PFSK-1 (cell line): ENCODE data around the gene NHSL2.

ENCODE experiments used
- FOXP2 ChIP-seq: optimal IDR thresholded peaks from 2 replicates; pipeline ENCODE3; 2011; ENCODE audit warnings: borderline replicate concordance, control low read depth, inconsistent platforms; ENCODE audit not compliant: insufficient read depth; ENCODE audit errors: extremely low read length, extremely low read depth
- POLR2AphosphoS5 ChIP-seq: IDR thresholded peaks from 2 replicates; pipeline ENCODE4 v1.6.1; 2012; ENCODE audit warnings: low read depth, mild to moderate bottlenecking, control low read depth, low read length, moderate library complexity
- REST ChIP-seq, 2 experiments: IDR thresholded peaks; 2 replicates each; pipeline versions ENCODE4 v1.6.1 to v1.8.0; 2011 to 2012; ENCODE audit warnings: low read depth in 2 of 2, low read length in 2 of 2, control low read depth in 1 of 2, inconsistent platforms in 1 of 2, mild to moderate bottlenecking in 1 of 2, moderate library complexity in 1 of 2; ENCODE audit not compliant: insufficient read depth in 1 of 2
- SIN3A ChIP-seq: IDR thresholded peaks from 2 replicates; pipeline ENCODE4 v1.6.1; 2012; ENCODE audit warnings: mild to moderate bottlenecking, low read length, moderate library complexity, borderline replicate concordance; ENCODE audit not compliant: insufficient read depth
- TAF1 ChIP-seq: IDR thresholded peaks from 2 replicates; pipeline ENCODE4 v1.6.1; 2012; ENCODE audit warnings: low read length, control low read depth, borderline replicate concordance; ENCODE audit not compliant: insufficient read depth

DNA sequence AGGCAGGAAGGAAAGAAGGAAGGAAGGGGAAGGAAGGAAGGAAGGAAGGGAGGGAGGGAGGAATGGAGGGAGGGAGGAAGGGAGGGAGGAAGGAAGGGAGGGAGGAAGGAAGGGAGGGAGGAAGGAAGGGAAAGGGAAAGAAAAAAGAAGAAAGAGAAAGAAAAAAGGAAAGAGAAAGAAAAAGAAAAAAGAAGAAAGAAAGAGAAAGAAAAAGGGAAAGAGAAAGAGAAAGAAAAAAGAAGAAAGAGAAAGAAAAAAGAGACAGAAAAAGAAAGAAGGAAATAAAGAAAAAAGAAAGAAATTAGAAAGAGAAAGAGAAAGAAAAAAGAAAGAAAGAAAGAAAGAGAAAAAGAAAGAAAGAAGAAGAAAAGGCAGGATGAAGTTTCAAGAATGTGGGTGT, 15.0 kb upstream of the NHSL2 start:
- TF ChIP-seq SIN3A (no peak), REST (IDR thresholded peaks at IDR 0.05; ENCODE audit: insufficient read depth in 1 of 2, low read depth in 2 of 2, low read length in 2 of 2) (no peak), FOXP2 (no peak), POLR2AphosphoS5 (no peak), TAF1 (no peak)
